Mononuclear cell (primary cell): ENCODE results near the gene DPYSL3. TPM values are rescaled to one million over a fixed set of nuclear protein-coding genes. Genes with fewer than 3 reads are reported as not detected.

Source experiments
- H3K27me3 ChIP-seq: 2 replicates; pipeline ENCODE4 v1.6.0; 2011; ENCODE audit warnings: low read length, control low read depth; ENCODE audit not compliant: insufficient read depth
- H3K4me1 ChIP-seq: 2 replicates; pipeline ENCODE4 v1.5.1; 2011; ENCODE audit warnings: mild to moderate bottlenecking, low read length, control low read depth; ENCODE audit not compliant: insufficient read depth
- H3K4me3 ChIP-seq: 2 replicates; pipeline ENCODE4 v1.5.1; 2011; ENCODE audit warnings: mild to moderate bottlenecking, low read length, moderate library complexity
- H3K9me3 ChIP-seq: 2 replicates; pipeline ENCODE4 v1.5.1; 2011; ENCODE audit warnings: low read depth, mild to moderate bottlenecking, control low read depth, low read length
- total RNA-seq: library from RNA; depleted of rRNA; stranded (reverse); fragments of >200 nt; gene quantifications from one replicate; pipeline ENCODE4 v1.2.3, GENCODE V29; 2012

The DPYSL3 gene
- total RNA-seq, 1 donor: 0.52 TPM

GRCh38 chr5:147415651-147416050 lies 94.2 kb downstream of the DPYSL3 start:
- H3K4me3 ChIP-seq: no peak overlapping the region
- H3K9me3 ChIP-seq: no peaks in the 10 kb centered on the region
- no peaks in the 10 kb centered on the region for H3K4me1 ChIP-seq
- no peaks in the 10 kb centered on the region for H3K27me3 ChIP-seq

DNA sequence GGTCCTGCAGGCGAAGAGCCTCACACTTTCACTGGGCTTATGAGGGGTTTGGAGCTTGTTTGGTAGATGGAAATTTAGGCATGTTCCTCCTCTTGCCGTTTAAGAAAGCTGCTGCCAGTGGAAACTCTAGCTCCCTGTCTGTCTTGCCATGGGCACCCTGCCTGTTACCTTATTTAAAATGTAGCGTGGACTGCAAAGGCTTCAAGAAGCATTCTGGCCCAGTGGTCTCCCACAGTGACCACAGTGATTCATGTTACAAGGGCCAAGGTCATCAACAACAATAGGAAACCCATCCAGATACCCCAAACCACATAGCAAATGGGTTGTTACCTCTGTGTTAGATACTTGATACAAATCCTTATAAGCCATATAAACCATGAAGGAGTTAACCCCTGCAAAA lies 96.6 kb downstream of the DPYSL3 start:
- no peak overlapping the region for H3K4me3 ChIP-seq
- H3K4me1 ChIP-seq: no peaks in the 10 kb centered on the region
- H3K27me3 ChIP-seq: no peaks in the 10 kb centered on the region
- H3K9me3 ChIP-seq: no peaks in the 10 kb centered on the region

DNA sequence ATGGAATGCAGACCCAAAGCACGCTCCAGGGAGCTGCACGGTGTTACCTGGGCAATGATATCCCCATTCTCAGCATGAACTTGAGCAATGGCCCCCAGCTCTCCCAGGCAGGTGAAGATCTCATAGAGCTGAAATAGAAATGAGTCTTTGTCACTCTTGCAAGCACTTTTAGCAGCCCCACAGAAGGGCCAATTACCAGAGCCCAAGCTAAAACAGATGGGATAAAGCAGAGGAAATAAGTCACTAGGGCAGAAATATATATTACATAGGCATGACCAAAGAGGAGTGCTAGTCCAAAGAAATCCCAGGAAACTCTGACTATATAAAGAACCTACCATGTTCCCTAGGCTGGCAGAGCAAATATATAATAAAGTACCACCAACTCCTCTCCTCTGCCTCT lies 97.3 kb downstream of the DPYSL3 start:
- H3K27me3 ChIP-seq: no peaks in the 10 kb centered on the region

DNA sequence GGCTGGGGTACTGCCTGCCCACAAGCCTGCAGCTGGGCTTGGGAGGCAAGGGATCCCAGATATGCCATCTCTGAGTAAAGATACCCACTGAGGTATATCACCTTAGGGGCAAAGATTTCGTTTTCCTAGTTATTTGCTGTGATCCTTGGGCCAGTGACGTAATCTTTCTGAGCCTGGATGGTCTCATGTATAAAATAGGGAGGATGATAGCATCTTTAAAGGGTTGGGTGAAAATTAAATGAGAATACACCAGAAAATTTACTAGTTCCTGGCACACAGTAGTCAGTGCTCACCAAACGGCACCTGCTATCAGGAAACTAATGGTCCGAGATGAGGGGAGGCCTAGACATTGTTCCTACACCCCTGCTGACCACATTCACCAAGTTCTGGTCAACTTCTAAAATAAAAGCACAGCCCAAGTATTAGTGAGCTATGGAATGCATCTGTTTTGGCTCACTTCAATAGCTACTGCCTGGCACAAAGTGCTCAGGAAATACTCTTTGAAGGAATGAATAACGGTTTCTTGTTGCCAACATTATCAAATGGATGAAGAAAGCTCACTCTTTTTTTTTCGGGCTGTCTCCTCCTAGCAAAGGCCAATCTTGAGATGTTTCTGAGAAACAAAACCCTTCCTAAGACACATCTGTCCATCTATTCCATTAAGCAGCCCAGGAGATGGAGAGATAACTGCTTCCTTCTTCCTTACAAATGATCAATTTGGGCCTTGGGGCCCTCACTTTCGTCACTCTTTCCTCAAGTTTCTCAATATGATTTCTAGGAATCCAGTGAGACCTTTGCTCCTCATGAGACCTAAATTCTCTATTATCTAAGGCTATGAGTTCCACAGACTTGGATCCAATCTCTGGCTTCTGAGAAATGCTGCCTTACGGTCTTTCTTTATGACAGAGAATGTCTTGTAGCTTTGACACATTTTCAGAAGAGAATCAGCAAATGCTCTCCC lies 98.2 kb downstream of the DPYSL3 start:
- no peaks in the 10 kb centered on the region for H3K27me3 ChIP-seq
- no peaks in the 10 kb centered on the region for H3K9me3 ChIP-seq
- no peak overlapping the region for H3K4me3 ChIP-seq
- H3K4me1 ChIP-seq: no peaks in the 10 kb centered on the region

More for the DNA sequence above, 97.3 kb downstream of the DPYSL3 start:
- Histone ChIP-seq H3K9me3 (no peaks in the 10 kb centered on the region), H3K4me1 (no peaks in the 10 kb centered on the region), H3K4me3 (no peak overlapping the region)

GRCh38 chr5:147410496-147411358 lies 99.1 kb downstream of the DPYSL3 start:
- no peaks in the 10 kb centered on the region for H3K4me1 ChIP-seq
- no peak overlapping the region for H3K4me3 ChIP-seq
- H3K27me3 ChIP-seq: no peaks in the 10 kb centered on the region
- H3K9me3 ChIP-seq: no peaks in the 10 kb centered on the region

- Histone ChIP-seq H3K27me3 (no peaks in the 10 kb centered on the region), H3K4me3 (no peak overlapping the region), H3K9me3 (no peaks in the 10 kb centered on the region), H3K4me1 (peaks cover 6% of the 10 kb centered on the region)
These were observed 100.9 kb downstream of the DPYSL3 start for GRCh38 chr5:147408980-147409379.

- no peaks in the 10 kb centered on the region for H3K9me3 ChIP-seq
- H3K4me3 ChIP-seq: no peak overlapping the region
- no peaks in the 10 kb centered on the region for H3K27me3 ChIP-seq
- H3K4me1 ChIP-seq: peaks cover 12% of the 10 kb centered on the region
These were observed 102.7 kb downstream of the DPYSL3 start for GRCh38 chr5:147407094-147407681.

DNA sequence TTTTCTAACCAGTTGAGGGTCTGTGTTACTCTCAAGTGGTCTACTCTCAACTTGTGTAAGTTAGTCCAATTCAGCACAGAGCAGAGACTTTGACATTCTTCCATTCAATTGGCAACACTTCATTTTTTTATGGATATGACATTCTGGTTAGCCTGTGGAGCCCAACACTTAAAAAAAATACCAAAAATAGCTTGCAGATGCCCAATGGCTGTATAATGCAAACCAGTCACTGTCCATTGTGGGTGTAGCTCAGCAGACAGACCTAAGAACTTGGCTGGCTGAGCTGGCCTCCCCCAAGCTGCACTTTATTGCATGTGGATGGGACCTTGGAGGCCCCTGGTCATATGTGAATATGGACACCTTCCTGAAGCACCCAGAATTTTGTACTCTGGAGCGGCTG lies 103.2 kb downstream of the DPYSL3 start:
- Histone ChIP-seq H3K4me3 (no peak overlapping the region), H3K9me3 (no peaks in the 10 kb centered on the region), H3K27me3 (no peaks in the 10 kb centered on the region), H3K4me1 (peaks cover 12% of the 10 kb centered on the region)

- peaks cover 12% of the 10 kb centered on the region for H3K4me1 ChIP-seq
- H3K27me3 ChIP-seq: no peaks in the 10 kb centered on the region
- H3K9me3 ChIP-seq: no peaks in the 10 kb centered on the region
- H3K4me3 ChIP-seq: no peak overlapping the region
These were observed 105.2 kb downstream of the DPYSL3 start for GRCh38 chr5:147404706-147405105.

DNA sequence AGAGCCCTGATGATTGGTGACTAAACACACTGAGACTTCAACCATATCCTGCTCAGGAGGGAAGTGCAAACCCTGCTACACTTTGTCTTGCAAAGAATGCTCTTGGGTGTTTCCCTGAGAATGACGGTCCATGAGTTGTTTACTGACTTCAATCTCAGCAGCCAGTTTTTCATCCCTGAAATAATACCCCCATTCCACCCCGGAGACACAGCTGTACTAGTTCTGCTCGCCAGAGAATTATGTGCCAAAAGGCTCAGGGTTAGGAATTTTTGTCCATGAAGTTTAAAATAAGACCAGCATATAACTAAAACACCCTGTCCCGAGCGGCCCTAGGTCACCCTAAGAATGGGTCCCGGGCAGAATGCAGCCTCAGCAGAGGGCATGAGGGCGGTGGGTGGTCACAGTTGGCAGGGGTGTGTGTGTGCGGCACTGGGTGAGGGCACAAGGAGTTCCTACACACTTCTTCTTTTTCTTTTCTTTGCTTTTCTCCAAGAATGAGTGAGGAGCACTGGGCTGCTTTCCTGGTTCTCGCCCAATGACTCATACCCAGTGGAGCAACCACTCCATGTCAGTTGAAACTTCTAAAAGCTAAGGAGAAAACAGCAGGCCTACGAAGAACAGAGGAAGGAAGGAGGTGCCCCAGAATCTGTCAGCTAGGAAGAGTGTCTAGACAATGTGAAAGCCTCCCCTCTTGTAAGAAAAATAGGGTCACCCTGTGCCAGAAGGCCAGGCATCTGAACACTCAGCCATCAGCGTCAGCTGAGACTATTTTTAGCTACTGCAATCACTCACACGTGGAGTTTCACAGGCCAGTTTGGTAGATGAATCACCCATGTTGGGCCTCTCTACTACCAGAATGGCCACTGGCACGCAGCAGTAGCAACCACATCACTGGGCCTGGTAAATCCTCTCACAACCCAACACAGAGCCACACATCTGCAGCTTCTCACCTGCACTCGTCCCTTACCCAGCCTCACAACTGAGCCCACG lies 105.9 kb downstream of the DPYSL3 start:
- Histone ChIP-seq H3K9me3 (no peaks in the 10 kb centered on the region), H3K4me3 (no peak overlapping the region), H3K4me1 (peaks cover 12% of the 10 kb centered on the region), H3K27me3 (no peaks in the 10 kb centered on the region)

DNA sequence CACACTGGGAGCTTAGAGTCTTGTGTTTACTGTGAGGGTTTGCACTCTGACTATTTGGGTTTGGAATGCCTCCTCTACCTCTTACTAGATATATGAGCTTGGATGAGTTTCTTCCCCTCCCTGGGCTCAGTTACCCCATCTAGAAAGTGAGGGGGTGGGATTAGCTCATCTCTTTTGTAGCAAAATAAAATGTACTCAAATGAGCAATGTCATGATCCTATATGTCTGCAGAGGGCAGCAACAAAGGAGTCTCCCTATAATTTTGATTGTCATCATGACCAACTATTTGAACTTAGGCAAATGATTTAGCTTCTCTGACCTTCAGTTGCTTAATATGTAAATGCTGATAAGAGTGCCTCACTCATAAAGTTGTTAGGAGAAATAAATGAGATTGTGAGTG lies 109.0 kb downstream of the DPYSL3 start:
- Histone ChIP-seq H3K4me1 (peaks cover 12% of the 10 kb centered on the region), H3K27me3 (no peaks in the 10 kb centered on the region), H3K9me3 (no peaks in the 10 kb centered on the region), H3K4me3 (no peak overlapping the region)

DNA sequence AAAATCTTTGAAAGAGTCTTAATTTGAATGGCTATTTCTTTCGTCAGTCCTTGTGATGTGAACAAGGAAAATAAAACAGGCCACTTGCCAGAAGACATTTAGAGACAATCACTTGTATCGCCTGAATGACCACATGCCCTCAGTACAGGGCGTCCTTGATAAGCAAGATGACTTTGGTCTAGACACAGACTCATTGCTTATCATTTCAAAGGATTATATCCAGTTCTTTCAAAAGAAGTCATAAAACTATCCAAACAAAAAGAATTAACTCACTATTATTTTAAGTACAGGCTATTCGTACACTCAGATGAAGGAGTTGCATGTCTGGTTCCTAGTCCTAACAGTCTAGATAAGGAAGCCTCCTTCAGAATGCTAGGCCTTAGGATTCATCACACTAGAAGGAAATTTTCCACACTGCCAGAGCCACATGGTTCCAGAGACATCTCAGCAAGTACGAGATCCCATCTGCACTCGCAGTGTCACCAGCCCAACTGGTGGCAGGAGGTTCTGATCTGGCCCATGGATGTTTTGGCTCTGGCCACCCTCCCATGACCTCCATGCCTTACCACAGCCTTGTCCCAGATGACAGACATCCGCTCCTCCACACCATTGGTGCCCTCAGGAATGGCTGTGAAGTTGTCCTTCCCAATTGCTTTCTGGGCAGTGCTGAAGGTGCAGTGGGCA lies 109.6 kb downstream of the DPYSL3 start:
- H3K4me1 ChIP-seq: peaks cover 12% of the 10 kb centered on the region

DNA sequence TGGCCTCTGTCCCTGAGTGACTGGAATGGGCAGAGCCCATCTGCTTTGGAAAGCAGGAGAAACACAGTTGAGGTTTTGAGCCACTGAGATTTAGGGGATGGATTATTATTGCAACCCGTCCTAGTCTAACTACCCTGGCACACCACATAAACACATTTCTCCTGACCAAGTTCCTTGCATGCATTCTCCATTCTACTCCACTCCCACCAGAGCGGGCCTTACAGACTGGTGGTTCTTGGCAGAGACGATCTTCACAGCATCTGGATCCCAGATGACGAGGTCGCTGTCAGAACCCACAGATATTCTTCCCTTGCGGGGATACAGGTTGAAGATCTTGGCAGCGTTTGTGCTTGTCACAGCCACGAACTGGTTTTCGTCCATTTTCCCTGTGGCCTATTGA lies 111.0 kb downstream of the DPYSL3 start:
- Histone ChIP-seq H3K4me3 (no peak overlapping the region), H3K9me3 (no peaks in the 10 kb centered on the region), H3K27me3 (no peaks in the 10 kb centered on the region), H3K4me1 (peaks cover 5% of the 10 kb centered on the region)

More for the DNA sequence above, 109.6 kb downstream of the DPYSL3 start:
- Histone ChIP-seq H3K27me3 (no peaks in the 10 kb centered on the region), H3K9me3 (no peaks in the 10 kb centered on the region), H3K4me3 (no peak overlapping the region)

- Histone ChIP-seq H3K4me3 (no peak overlapping the region), H3K27me3 (no peaks in the 10 kb centered on the region), H3K9me3 (no peaks in the 10 kb centered on the region), H3K4me1 (no peaks in the 10 kb centered on the region)
These were observed 112.3 kb downstream of the DPYSL3 start for GRCh38 chr5:147397616-147398015.
